Measurements from ENCODE around the gene DMRT1.

Gene DMRT1

GRCh38 chr9:982394-983230 is 141.1 kb downstream of the DMRT1 start:
- no peak for TF ChIP-seq EP300 (IDR thresholded peaks at IDR 0.05; ENCODE audit: borderline replicate concordance)
- no peak for TF ChIP-seq CEBPB (IDR thresholded peaks at IDR 0.05)
- TF ChIP-seq ZBTB7A (IDR thresholded peaks at IDR 0.05; ENCODE audit: low read depth): no peak
- no peak for TF ChIP-seq TCF12 (IDR thresholded peaks at IDR 0.05; ENCODE audit: low read depth)
- no peak for TF ChIP-seq CREB1 (IDR thresholded peaks at IDR 0.05; ENCODE audit: low read depth)
- TF ChIP-seq RAD21 (IDR thresholded peaks at IDR 0.05; ENCODE audit: low read depth): no peak
- TF ChIP-seq TEAD4 (IDR thresholded peaks at IDR 0.05): no peak
- TF ChIP-seq EGR1 (IDR thresholded peaks at IDR 0.05): no peak
- no peak for TF ChIP-seq MAX (IDR thresholded peaks at IDR 0.05)
- TF ChIP-seq USF1 (IDR thresholded peaks at IDR 0.05): no peak

GRCh38 chr9:994005-994404 is 152.5 kb downstream of the DMRT1 start:
- TF ChIP-seq EGR1 (IDR thresholded peaks at IDR 0.05): no peak
- TF ChIP-seq CEBPB (IDR thresholded peaks at IDR 0.05): no peak
- no peak for TF ChIP-seq MAX (IDR thresholded peaks at IDR 0.05)
- TF ChIP-seq USF1 (IDR thresholded peaks at IDR 0.05): no peak
- TF ChIP-seq CREB1 (IDR thresholded peaks at IDR 0.05; ENCODE audit: low read depth): no peak
- no peak for TF ChIP-seq EP300 (IDR thresholded peaks at IDR 0.05; ENCODE audit: borderline replicate concordance)
- no peak for TF ChIP-seq REST (IDR thresholded peaks at IDR 0.05; ENCODE audit: low read depth)
- no peak for TF ChIP-seq FOXM1 (IDR thresholded peaks at IDR 0.05; ENCODE audit: borderline replicate concordance, low read depth)
- TF ChIP-seq TCF12 (IDR thresholded peaks at IDR 0.05; ENCODE audit: low read depth): no peak

GRCh38 chr9:995192-995591 is 153.7 kb downstream of the DMRT1 start:
- TF ChIP-seq CEBPB (IDR thresholded peaks at IDR 0.05) (no peak), CREB1 (IDR thresholded peaks at IDR 0.05; ENCODE audit: low read depth) (no peak), YY1 (IDR thresholded peaks at IDR 0.05; ENCODE audit: low read depth) (no peak), EGR1 (IDR thresholded peaks at IDR 0.05) (no peak), MAX (IDR thresholded peaks at IDR 0.05) (no peak), USF1 (IDR thresholded peaks at IDR 0.05) (no peak), REST (IDR thresholded peaks at IDR 0.05; ENCODE audit: low read depth) (no peak)

- no peak for TF ChIP-seq TAF1 (IDR thresholded peaks at IDR 0.05; ENCODE audit: low read depth)
- TF ChIP-seq EP300 (IDR thresholded peaks at IDR 0.05; ENCODE audit: borderline replicate concordance): no peak
- no peak for TF ChIP-seq CEBPB (IDR thresholded peaks at IDR 0.05)
- no peak for TF ChIP-seq TCF12 (IDR thresholded peaks at IDR 0.05; ENCODE audit: low read depth)
- TF ChIP-seq EGR1 (IDR thresholded peaks at IDR 0.05): no peak
- TF ChIP-seq REST (IDR thresholded peaks at IDR 0.05; ENCODE audit: low read depth): no peak
- no peak for TF ChIP-seq NFIC (IDR thresholded peaks at IDR 0.05)
- TF ChIP-seq MAX (IDR thresholded peaks at IDR 0.05): no peak
- no peak for TF ChIP-seq ZBTB7A (IDR thresholded peaks at IDR 0.05; ENCODE audit: low read depth)
- no peak for TF ChIP-seq TEAD4 (IDR thresholded peaks at IDR 0.05)
- TF ChIP-seq CREB1 (IDR thresholded peaks at IDR 0.05; ENCODE audit: low read depth): no peak
- TF ChIP-seq RAD21 (IDR thresholded peaks at IDR 0.05; ENCODE audit: low read depth): no peak
Observed at GRCh38 chr9:995781-996180, 154.3 kb downstream of the DMRT1 start.

Data from Ishikawa (cell line).